Loucy (cell line): Measurements from ENCODE around the gene CASP14.

Source experiments
- CTCF ChIP-seq: fragments of 200-600 bp; sonication (generic); conservative IDR thresholded peaks from 2 replicates; pipeline ENCODE4 v1.5.1; 2014; ENCODE audit warnings: mild to moderate bottlenecking, antibody characterized with exemption, low read length
- EZH2phosphoT487 ChIP-seq: fragments of 200-600 bp; IDR thresholded peaks from 2 replicates; pipeline ENCODE4 v1.6.1; 2018; ENCODE audit warnings: antibody characterized with exemption, mild to moderate bottlenecking, moderate library complexity, borderline replicate concordance

- TF ChIP-seq CTCF (no peak), EZH2phosphoT487 (no peak)
Observed at GRCh38 chr19:15037586-15037985, 11.7 kb upstream of the CASP14 start.
